Measurements from ENCODE around the gene KLHL33.

The KLHL33 gene

DNA sequence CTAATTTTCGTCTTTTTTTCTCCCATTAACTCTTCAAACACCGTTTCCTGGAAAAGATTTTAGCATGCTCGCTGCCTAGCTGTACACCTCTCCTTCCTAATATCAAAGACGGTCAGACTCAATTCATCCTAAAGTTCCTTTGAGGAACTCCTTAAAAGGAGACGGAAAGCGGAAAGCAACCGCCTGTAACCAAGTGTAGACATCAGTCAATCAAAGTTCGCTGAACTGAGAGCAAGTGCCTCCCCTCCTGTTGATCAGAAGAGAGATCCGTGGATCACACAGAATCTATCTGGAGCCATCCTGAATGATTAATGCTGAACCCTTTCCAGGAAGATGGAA, 22.3 kb downstream of the KLHL33 start:
- DNase-seq (ENCODE audit: low read depth in 3 of 3): no peak

DNA sequence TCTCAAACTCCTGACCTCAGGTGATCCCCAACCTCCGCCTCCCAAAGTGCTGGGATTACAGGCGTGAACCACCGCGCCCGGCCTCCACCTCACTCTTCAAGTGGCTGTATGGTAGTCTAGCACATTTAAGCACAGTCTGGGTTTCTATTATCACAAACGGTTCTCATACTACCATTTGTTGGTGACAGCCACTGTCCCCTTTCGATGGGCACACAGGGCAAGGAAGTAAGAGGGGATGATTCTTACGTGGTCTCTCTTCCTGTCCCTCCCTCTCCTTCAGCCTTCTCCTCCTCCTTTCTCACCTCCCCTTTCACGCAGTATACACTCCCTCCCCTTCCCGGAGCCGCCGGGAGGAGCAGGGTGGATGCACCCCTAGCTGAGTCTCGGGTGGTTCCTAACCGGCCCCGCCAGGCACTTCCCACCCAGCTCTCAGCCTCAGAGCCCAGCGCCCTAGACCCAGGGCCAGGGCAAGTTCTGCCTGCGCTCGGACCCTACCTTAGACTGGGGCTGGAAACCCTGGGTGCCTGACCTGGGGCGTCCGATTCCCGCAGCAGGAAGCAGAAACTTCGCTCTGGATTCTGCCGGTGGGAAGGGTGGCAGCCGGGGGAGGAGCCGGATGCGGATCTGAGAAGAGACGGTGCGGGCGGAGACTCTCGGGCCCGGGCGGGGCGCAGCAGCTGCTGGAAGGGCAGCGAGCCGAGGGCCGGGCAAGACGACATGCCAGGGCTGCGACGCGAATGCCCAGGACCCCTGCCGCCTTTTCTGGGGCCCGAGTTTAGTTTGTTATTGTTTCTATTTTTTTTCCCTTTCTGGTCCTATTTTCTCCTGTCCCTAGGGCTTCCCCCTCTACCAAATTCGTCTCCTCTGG, 22.9 kb downstream of the KLHL33 start, which contains the start of gene TEP1:
TSS of gene TEP1 (minus strand) at position 626 of the 868 bp plus-strand sequence. CDS start 5,062 bp downstream, outside the sequence.
- DNase-seq (ENCODE audit: low read depth in 3 of 3): peak; percentile 51 to 79 (median 56)

DNA sequence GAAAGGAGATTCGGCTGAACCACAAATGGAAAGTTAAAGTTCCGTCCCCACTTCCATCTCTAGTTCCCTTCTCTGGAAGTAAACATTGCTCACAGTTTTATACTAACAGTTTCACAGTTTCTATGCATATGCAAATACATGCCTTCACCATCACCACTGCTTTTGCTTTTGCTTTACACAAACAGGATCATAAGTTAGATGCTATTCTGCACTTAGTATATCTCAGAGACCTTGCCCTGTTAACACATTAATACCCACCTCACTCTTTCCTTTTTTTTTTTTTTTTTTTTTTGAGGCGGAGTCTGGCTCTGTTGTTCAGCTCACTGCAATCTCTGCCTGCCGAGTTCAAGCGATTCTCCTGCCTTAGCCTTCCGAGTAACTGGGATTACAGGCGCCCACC, 23.6 kb downstream of the KLHL33 start:
- no peak for DNase-seq (ENCODE audit: low read depth in 3 of 3)

DNA sequence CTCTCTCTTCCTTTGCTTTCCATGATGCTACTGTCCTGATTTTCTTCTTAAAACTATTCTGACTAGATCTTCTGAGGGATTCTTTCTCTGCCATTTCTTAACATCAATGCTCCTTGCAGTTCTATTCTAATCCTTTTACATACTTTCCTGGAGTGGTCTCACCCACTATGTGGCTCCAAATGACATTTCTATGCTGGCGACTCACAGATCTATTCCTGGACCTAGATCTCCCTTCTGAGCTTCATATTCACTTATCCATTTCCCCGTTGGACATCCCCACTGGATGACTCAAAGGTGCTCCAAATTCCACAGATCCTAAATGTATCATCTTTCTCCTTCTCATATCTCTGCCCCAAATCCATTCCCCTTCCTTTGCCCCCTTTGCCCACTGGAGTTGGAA, 26.7 kb downstream of the KLHL33 start:
- no peak for DNase-seq (ENCODE audit: low read depth in 3 of 3)

DNA sequence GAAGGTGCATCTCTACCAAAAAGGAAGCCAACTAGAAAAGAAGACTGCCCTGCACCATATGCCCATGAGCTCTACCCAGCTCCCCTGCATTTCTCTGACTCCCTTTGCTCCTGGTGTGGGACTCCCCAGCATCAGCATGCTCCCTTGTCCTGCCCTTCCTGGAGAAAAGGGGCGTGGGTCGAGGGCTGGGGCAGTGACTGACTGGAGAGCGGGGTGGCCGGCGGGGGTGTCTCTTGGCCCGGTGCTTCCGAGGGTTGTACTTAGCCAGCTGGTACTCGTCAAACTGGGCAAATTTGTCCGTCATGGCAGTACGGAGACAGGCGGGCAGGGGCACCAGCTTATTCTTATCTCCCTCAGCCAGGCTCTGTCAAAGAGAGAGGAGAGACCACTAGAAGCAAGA, 32.4 kb downstream of the KLHL33 start:
- no peak for DNase-seq (ENCODE audit: low read depth in 3 of 3)

DNA sequence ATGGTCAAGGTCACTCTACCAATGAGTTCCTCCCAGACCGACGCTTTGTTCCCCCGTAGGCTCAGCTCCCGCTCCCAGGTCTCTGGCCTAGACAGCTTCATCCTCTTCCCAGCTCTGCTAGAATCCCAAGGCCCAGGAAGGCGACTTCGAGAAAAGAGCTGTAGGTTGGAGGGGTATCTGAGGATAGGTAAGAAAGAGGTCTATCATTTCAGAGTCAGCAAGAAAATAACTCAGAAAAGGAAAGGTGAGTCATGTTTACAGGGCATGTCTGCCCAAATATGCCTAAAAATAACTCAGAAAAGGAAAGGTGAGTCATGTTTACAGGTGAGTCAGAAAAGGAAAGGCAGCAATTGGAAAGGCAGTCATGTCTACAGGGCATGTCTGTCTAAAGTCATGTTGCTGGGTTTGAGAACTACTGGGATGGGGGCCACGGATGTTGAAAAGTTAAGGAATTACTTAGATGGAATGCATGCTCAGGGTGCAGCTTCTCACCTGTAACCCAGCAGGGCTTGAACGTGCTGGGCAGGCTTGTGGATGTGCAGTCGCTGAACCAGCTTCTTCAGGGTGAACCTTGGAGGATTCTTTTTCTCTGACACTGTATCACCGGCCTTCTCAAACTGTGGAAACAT, 34.9 kb downstream of the KLHL33 start:
- no peak for DNase-seq (ENCODE audit: low read depth in 3 of 3)

DNA sequence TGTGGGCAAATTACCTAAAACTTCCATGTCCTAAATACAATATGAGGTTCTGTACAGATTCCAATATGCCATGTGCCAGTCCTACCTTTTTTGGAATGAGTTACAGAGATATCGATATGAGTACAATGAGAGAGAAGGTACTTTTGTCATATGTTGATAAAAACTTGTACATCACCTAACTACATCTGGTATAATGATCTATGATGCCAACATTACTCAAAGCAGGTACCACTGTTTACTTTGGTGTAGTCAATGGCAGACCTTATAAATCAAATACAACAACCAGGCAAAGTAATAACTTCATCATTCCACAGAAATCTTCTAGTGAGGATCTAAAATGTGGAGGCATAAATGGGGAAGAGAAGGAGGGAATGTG, 35.4 kb downstream of the KLHL33 start:
- DNase-seq (ENCODE audit: low read depth in 3 of 3): no peak

DNA sequence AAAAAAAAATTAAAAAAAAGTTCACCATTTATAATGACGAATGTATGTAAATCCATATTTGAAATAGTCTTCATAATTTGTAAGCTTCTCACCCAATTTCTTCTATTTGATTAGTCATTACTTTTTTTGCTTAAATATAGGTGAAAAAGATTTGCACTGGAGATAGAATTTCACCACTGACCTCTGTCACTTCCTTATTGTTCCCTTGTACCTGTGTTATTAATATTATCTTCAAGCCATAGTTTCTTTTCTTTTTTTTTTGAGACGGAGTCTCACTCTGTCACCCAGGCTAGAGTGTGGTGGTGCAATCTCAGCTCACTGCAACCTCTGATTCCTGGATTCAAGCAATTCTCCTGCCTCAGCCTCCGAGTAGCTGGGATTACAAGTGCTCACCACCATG, 38.5 kb downstream of the KLHL33 start:
- DNase-seq (ENCODE audit: low read depth in 3 of 3): no peak

DNA sequence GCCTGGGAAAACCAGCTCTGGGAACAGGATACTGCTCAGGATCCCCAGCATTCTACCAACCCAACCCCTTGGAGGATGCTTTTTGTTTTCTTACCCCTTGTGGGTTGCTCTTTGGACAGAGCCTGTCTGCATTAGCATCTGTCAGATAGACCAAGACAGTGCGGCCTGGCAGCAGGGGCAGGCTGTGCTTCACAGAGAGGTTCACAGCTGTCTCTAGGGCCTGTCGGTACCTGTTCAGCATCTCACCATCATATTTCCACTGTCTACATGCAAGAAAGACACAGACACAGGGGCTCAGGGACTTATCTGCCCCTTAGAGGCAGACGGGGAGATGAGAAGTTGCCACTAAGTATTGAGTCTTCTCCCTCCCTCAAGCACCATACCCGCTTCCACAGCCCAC, 44.5 kb downstream of the KLHL33 start:
- DNase-seq (ENCODE audit: low read depth in 3 of 3): no peak

DNA sequence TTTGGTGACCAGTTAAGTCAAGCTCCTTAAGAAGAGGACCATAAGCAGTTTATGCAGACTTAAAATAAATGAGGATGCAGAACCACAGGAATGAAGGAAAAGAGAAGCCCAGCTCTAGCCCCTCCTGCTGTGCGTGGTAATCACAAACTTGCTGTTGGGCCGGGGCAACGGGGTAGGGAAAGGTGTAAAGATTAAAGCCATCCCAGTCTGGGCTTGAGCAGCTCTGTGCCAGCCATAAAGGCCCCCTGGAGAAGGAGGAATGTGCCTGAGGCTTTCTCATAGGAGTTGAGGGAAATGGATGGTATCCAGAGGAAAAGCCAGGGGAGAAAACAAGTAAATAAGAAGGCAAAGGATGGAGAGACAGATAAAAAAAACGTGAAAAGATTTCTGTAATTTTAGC, 47.8 kb downstream of the KLHL33 start:
- no peak for DNase-seq (ENCODE audit: low read depth in 3 of 3)

DNA sequence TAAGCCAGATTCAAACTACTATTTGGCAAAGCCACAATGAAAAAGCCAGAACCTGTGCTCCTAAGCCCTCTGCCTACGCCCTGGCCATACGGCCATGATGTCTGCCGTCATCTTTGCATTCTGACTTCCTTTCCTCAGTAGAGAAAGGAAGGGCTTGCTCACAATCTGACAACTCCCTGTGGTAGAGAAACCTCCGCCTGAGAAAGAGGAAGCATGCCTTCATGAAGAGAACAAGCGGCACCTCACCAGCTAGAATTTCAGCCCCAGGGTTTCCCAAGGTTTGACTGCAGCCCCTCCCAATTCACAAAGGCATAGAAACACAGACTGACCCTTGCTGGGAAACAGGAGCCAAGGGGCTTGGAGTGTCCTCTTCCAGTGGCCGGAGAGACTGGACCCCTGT, 48.4 kb downstream of the KLHL33 start:
- DNase-seq (ENCODE audit: low read depth in 3 of 3): no peak

DNA sequence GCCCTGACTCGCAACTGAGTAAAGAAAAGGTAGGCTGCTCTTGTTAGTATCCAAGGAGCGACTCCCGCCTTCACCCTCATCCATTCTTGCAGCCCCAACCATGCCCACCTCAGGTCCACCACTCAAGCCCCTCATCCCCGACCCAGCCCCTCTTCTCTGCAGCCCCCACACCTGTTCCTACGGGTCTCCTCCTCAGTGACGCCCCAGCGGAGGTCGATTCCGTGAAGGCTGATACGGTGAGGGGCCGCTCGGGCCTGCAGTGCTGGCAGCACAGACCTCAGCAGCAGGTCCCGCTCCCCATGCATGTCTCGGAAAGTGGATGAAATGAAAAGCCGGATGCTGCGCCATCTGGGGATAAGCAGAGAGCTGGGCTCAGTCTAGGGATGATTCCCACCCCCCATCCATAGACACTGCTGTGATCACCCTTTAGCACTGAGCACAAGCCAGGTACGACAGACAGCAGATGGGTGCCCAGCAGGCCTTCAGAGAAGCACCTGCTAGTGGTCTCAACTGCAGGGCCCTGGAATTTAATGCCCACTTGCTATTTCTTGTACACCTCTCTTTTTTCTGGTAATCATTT, 49.6 kb downstream of the KLHL33 start:
- no peak for DNase-seq (ENCODE audit: low read depth in 3 of 3)

DNA sequence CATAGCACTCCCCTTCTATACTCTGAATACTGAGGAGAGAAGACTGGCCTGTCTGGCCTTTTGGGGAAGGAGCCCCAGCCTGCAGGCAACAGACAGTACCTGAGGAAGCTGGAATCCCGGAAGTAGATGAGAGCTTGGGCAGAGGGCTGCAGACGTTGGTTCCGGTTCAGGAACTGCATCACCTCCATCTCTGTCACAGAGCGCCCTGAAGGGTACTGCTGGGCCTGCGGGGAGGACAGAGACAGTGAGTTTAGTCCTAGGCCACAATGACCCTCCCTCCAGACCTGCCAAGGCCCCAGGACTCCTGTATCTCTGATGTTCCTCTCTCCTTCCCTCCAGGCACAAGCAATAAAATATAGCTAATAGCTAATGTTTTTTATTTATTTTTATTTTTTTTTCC, 51.1 kb downstream of the KLHL33 start:
- no peak for DNase-seq (ENCODE audit: low read depth in 3 of 3)

DNA sequence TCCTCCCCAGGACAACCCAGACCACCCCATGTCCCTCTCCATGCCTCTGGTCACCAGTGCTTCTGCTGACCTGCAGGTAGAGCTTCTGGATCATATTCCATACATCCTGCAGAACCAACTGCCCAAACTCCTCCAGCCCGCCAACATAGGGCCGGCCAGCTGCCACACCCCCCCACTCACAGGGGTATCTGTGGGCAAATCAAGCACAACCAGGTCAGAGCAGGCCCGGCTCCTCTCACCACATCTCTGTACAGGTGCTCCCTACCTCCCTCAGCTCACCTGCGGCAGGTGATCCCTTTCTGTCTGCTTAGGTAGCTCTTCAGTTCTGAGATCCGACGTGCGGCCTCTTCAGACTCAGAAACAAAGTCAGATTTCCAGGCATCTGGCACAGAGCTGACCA, 51.6 kb downstream of the KLHL33 start:
- no peak for DNase-seq (ENCODE audit: low read depth in 3 of 3)

DNA sequence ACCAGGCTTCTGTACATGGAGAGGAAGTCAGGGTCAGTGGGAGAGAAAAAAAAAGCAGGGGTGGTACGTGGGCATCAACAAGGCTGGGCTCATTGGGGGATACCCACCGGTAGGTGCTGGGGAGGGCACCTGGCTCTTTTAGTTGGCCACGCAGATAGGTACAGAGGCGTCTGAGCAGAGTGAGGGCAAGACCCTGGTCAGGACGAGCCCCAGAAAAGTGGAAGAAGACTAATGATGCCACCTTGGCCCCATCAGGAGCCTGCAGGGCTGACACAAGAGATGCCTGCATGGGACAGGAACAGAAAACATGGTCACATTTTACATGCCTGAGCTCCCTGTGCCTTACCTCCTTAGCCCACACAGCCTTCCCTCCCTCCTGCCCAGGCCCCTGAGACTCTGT, 52.3 kb downstream of the KLHL33 start:
- DNase-seq (ENCODE audit: low read depth in 3 of 3): no peak

DNA sequence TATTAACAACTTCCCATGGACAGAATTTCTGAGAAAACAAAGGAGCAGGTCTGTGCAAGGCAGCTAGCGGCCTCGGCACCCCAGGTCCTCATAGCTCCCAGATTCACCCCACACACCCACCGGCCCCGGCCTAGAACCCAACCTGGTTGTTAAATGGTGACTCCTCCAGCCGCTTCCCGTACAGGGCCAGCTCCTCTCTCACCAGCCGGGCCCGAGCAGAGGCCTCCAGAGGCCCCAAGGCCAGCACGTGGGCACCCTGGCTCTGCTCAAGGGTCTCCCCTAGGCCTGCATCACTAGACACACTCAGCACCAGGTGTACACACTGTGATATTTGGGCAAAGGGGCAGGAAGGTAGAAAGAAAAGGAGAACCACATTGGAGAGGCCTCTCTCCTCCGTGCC, 52.9 kb downstream of the KLHL33 start:
- DNase-seq (ENCODE audit: low read depth in 3 of 3): no peak

DNA sequence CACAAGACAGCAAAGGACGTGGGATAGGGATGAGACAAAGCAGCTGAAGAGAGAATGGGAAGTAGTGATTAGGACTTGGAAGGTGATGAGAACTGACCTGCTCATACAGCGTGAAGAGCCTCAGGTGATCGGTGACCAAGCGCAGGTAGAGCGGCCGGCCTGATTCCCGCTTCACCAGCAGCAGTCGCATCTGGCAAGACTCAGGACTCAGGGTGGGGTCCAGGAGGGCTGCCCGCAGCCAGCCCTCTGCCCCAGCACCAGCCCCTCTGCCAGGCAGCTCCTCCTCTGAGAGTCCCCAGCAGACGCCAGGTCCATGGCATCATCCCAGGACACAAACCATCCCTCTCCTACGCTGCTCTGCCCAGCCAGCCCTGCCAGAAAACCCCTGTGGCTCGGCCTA, 53.4 kb downstream of the KLHL33 start:
- DNase-seq (ENCODE audit: low read depth in 3 of 3): no peak

DNA sequence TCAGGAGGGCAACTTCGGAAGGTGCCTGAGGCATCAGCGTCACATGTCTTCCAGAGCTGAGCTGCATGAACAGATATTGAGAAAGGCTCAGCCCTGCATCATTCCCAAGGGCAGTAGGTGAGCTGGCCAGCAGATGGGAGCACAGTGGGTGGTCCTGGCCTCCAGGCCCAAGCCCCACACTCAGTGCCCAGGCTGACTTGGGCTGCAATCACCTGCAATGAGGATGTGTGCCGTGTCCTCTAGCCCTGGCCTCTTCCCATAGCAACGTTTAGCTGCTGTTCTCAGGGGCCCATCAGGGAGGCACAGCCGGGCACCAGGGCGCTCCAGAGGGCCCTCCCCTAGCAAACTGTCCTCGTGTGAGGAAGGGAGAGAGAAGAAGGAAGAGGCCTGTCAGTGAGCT, 54.6 kb downstream of the KLHL33 start:
- DNase-seq (ENCODE audit: low read depth in 3 of 3): no peak

DNA sequence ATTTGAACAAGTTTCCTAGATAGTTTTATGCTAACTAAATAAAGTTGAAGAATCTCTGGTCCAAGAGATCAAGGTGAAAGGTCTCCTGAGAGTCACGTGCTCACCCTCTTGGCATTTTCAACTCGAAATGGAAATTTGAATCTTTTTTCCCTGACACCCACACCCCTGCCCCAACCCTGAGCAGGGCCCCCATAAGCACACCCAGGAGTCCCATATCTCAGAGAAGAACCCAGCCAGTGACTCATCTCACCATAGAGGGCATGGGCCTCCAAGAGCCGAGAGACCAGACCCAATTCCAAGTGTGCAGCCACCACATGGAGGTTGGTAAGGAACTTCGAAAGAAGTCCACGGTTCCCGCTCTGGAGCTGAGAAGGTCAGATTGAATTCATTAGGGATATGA, 55.3 kb downstream of the KLHL33 start:
- no peak for DNase-seq (ENCODE audit: low read depth in 3 of 3)

DNA sequence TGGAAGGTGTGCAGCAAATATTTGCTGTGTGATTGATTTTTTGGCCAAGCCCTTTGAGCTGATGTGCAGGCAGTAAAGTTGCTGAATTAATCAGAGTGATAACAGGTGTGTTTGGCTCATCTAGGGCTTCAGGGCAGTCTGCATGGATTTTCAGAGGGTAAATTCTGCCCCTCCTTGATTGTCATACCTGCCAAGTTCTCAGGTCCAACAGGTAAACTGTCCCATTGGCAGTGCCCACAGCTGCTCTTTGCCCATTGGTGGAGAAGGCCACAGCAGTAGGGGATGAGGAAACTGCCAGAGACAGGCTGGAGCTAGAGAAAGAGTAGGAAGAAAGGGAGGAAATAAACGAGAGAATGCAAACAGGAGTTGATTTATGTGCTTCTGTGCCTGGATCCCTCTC, 56.2 kb downstream of the KLHL33 start:
- DNase-seq (ENCODE audit: low read depth in 3 of 3): no peak

DNA sequence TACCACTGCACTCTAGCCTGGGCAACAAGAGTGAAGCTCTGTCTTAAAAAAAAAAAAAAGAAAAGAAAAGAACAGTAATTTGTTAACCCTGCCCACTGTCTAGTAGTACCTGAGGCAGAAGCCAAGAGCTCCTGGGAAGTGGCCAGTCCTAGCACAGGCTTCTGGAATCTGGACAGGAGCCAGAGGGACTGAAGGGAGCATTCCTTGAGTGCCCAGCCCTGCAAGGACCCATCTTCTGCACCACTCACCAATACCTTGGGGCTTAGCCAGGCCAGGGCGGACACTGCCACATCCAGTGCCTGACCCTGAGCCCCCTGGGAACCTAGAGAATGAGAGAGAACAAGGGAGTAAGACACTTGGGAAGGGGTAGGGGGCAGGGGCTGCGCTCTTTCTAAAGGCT, 58.8 kb downstream of the KLHL33 start:
- DNase-seq (ENCODE audit: low read depth in 3 of 3): no peak

DNA sequence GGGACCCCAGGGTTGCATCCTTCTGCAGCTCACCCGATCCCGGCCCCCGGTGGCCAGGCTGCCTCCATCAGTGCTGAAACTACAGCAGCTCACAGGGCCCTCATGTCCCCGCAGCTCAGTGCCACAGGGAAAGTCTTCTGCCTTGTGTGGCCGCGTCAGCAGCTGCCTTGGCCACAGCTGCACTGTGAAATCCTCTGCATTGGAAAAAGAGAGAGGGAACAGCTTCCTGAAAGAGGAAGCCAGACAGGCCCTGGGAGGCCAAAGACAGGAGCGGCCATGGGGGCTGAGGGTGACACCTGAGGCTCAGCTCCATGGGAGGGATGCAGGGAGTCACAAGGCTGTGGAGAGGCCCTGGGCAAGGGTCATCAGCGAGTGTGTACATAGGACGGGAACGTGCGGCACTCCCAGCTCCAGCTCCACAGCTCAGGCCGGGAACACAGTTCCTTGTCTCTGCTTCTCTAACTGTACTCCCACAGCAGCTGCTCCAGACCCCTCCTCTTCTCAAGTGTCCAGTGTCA, 59.8 kb downstream of the KLHL33 start:
- no peak for DNase-seq (ENCODE audit: low read depth in 3 of 3)

Data from stimulated activated CD4-positive, alpha-beta T cell treated with anti-CD3 and anti-CD28 coated beads, TNF-alpha, amount 100 ng/mL, for 24 hours (primary cell).